Measurements from ENCODE around the gene GLS.

DNA sequence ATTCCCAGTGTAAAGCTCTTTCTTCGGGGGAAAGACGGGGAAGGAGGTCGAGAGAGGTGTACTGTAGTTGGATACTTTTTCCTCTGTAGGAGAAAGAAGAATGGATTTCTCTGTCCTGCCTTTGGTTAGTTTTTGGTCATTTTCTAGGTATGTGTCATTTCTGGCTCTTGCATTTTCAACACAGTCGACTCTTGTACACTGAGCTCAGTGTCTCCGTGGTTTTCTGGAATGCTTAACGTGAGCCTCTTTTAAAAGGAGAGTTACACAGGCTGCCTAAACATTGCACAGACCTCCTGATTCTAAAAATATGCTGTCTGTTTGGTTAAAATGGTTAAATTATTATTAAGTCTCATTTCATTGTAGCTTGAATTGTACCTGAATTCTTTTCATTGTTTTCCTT is 21.8 kb upstream of the GLS start:
- no peak for TF ChIP-seq ZSCAN18 (tag by site-specific recombination; IDR thresholded peaks at IDR 0.05)
- TF ChIP-seq KLF10 (tag by site-specific recombination; IDR thresholded peaks at IDR 0.05): no peak
- no peak for TF ChIP-seq GLI4 (tag by site-specific recombination; IDR thresholded peaks at IDR 0.05)
- TF ChIP-seq SP2 (tag by site-specific recombination; IDR thresholded peaks at IDR 0.05): no peak
- no peak for TF ChIP-seq ZNF701 (tag by site-specific recombination; IDR thresholded peaks at IDR 0.05)
- TF ChIP-seq CTCF (tag by site-specific recombination; IDR thresholded peaks at IDR 0.05): no peak
- no peak for TF ChIP-seq ZNF114 (tag by site-specific recombination; IDR thresholded peaks at IDR 0.05)
- no peak for TF ChIP-seq IKZF3 (tag by site-specific recombination; IDR thresholded peaks at IDR 0.05)
- TF ChIP-seq ZNF248 (tag by site-specific recombination; IDR thresholded peaks at IDR 0.05): no peak

Measured in HEK293 (cell line).